HL-60 (cell line): ENCODE data around the gene TTF2.

Source experiments
- CTCF ChIP-seq: IDR thresholded peaks from one replicate; pipeline ENCODE4 v1.5.1; 2011; ENCODE audit warnings: low read length, control low read depth, inconsistent platforms; ENCODE audit not compliant: insufficient read depth
- POLR2AphosphoS5 ChIP-seq: IDR thresholded peaks from 2 replicates; pipeline ENCODE4 v1.6.1; 2012; ENCODE audit warnings: low read depth

GRCh38 chr1:117011334-117011733 is 48.8 kb upstream of the TTF2 start:
- TF ChIP-seq CTCF (no peak), POLR2AphosphoS5 (no peak)
